ENCODE data around the gene LASP1NB.

- TF ChIP-seq CTCF (IDR thresholded peaks at IDR 0.05): no peak
- TF ChIP-seq EP300 (IDR thresholded peaks at IDR 0.05): no peak
- TF ChIP-seq POLR2A (IDR thresholded peaks at IDR 0.05): no peak
Observed at GRCh38 chr17:38903404-38903803, 22.0 kb upstream of the LASP1NB start.

All from tibial nerve (tissue), 4 donors.